ENCODE results near the gene FURIN.
"Not testable (repeated sequence)": the region's sequence is repeated elsewhere in the genome, so short reads cannot be mapped to it uniquely, and the experiment has no call there.

The FURIN gene

GRCh38 chr15:90845201-90845949 lies 23.0 kb upstream of the FURIN start:
- no peak for FAIRE-seq

DNA sequence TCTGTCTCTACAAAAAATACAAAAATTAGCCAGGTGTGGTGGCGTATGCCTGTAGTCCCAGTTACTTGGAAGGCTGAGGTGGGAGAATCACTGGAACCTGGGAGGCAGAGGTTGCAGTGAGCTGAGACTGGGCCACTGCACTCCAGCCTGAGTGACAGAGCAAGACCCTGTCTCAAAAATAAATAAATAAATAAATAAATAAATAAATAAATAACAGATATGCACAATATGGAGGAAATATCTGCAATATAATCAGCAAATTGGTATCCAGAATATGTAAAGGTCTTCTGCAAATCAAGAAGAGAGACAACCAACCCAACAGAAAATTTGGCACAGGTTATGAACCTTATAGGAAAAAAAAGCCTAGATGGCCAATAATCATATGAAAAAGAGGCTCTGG lies 19.0 kb upstream of the FURIN start:
- FAIRE-seq, result not testable (repeated sequence)

DNA sequence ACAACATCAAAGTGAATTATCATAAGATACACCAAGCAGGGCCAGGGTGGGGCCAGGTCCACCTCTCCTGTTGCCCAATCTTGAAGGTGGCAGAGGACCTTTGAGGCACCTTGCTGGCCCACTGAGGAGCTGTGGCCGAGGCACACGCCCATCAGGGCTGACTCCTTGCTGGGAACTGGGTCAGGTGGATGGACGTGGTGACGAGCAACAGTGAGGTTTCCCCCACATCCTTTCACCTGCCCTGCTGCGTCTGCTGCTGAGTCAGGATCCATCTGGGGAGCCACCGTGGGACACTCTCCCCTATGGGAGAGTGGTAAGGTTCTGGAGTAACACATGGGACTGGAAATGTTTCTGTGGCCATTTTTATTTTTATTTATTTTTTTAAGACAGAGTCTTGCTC lies 17.3 kb upstream of the FURIN start:
- FAIRE-seq, result no peak

GRCh38 chr15:90851940-90852339 lies 16.4 kb upstream of the FURIN start:
- no peak for FAIRE-seq

- no peak for FAIRE-seq
These were observed 13.2 kb upstream of the FURIN start for GRCh38 chr15:90855139-90855538.

GRCh38 chr15:90857337-90857736 lies 11.1 kb upstream of the FURIN start:
- FAIRE-seq, result no peak

DNA sequence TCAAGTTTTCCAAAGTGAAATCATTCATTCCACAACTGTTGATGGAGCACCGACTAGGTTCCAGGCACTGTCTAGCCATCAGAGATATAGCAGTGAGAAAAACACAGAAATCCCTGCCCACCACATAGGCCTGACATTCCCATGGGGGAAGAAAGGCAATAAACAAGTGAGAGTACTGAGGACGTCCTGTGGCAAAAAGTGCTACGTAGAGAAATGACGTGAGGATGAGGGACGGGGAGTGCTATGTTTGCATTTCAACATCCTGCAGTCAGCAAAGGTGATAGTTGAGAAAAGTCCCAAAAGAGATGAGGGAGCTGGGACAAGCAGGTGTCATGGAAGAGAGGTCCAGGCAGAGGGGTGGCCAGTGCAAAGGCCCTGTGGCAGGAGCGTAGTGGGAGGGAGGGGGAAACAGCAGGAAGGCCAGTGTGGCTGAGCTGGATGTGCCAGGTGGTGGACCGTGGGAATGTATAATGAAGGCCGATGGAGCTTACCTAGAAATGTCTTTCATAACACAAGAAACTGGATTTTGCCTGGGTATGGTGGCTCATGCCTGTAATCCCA lies 10.4 kb upstream of the FURIN start:
- no peak for FAIRE-seq

- FAIRE-seq, result no peak
These were observed 8.9 kb upstream of the FURIN start for GRCh38 chr15:90859234-90860131.

DNA sequence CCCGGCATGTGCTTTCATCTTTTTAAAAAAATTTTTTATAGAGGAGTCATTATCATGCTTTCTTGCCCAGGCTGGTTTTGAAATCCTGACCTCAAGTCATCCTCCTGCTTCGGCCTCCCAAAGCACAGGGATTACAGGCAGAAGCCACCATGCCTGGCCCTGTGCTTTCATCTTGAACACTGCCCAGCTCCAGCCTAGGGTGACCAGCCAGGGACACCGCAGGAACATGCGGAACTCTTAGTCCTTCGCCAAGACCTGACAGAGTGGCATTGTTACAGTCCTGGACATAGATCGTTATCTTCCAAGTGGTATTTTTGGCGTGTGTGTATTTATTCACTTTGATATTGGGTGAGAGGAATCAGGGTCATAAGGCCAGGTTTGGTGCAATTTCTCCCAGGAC lies 7.9 kb upstream of the FURIN start:
- no peak for FAIRE-seq

- FAIRE-seq, result no peak
These were observed 7.3 kb upstream of the FURIN start for GRCh38 chr15:90860942-90861675.

DNA sequence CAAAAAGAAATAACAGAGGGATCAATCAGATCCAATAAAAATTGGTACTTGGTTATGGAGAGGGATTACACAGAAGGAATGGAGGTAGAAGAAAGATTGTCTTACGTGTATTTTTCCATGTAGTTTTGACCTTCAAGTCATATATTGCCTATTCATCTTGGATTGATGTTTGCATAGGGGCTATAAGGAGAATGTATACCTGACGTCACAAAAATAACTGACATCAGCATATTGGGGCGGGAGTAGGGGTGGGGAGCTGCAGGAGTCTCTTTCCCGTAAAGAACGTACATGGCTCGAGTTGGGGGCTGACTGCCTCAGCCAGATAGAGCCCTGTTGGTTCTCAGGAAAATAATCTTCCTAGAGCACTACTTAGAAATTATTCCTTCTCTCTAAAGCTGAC lies 5.9 kb upstream of the FURIN start:
- no peak for FAIRE-seq

GRCh38 chr15:90862964-90863778 lies 5.2 kb upstream of the FURIN start:
- no peak for FAIRE-seq

- no peak for FAIRE-seq
These were observed 4.4 kb upstream of the FURIN start for GRCh38 chr15:90863987-90864386.

GRCh38 chr15:90864507-90864906 lies 3.9 kb upstream of the FURIN start:
- no peak for FAIRE-seq

DNA sequence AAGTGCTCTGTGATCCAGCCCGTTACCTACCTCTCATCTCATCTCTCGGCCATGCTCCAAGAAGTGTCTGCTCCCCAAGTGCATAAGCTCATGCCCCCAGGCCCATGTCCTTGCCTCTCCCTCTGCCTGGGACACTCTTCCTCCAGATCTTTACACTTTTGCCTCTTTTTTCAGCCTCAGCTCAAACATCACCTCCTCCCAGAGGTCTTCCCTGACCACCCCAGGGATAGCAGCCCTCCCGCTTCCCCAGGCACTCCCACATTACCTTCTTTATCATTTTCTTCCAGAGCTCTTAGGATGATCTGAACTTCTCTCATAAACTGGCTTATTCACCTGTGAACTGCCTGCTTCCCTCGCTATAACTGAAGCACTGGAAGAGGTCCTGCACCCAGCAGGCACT lies 2.7 kb upstream of the FURIN start:
- FAIRE-seq, result no peak

GRCh38 chr15:90866161-90866715 lies 2.1 kb upstream of the FURIN start:
- FAIRE-seq, result no peak

DNA sequence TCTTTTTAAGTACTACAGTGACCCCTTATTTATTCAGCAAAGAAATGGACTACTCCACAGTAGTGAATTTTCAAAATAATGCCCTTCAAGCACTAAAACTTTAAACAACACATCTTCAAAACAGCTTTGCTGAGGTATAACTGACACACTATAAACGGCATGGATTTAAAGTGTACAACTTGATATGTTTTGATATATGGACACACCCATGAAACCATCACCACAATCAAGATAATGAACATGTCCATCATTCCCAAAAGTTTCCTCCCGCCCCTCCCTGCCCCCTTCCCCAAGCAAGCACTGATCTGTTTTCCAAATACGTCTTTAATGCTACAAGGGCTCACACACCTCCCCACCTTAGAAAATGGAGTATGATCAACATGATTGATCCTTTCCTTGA lies 1.6 kb upstream of the FURIN start:
- FAIRE-seq, result no peak

GRCh38 chr15:90869140-90869541 lies 753 bp downstream of the FURIN start:
- no peak for FAIRE-seq

GRCh38 chr15:90869601-90870353 lies 1.4 kb downstream of the FURIN start:
- no peak for FAIRE-seq

DNA sequence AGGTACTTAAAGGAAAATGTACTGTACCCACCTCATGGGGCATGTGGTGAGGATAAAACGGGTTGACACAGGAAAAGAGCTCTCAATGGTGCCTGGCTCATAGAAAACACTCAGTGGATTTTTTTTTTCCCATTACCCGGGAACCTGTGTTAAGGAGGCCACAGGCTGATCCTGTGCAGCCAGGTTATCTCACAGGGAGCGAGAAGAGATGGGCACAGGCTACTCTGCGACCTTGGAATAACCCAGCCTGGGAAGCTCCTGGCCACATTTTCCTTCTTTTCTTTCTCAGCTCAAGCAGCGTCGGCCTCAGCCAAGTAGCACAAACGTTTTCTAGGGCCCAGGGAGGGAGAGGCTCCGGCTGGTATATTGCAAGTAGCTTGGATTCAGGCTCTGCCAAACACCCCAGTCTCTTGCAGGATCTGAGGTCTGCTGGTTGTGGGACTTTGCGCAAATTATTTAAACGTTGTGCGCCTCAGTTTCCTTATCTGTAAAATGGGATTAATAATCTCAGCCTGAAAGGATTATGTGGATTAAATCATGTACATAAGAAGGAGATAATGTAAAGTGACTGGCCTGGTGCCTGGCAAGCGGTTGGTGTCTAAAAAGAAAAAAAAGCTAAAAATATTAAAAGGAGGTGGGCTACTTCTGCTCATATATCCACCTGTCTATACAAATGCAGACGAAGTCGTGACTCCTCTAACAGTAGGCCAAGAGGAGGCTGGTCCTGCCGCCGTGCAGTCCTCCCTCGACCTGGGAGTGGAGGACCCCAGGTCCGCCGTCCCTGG lies 2.2 kb downstream of the FURIN start:
- no peak for FAIRE-seq

All from TTC549 (cell line).